K562 (cell line): Measurements from ENCODE around the gene MGRN1. TPM values are rescaled to one million over a fixed set of nuclear protein-coding genes. Genes with fewer than 3 reads are reported as not detected.
A peak's percentile ranks its signal among the peaks of the same experiment; 100 is the strongest.

Source experiments
- ATAC-seq: fragments of 200-7000 bp; cut with Tn5 transposase; 3 replicates; pipeline ENCODE4 v1.9.1; 2020; ENCODE audit warnings: moderate library complexity
- BruUV-seq: library from RNA; stranded (reverse); fragments of 400-500 nt; replicated peaks from 2 replicates; lab custom pipeline; 2021; lab: Mats Ljungman, UMichigan
- CTCF ChIA-PET: fragments of 300-600 bp; formaldehyde crosslinking; extraction: SDS; loops from one replicate; lab custom pipeline; 2021; ENCODE audit warnings: low intra/inter-chr PET ratio; lab: Yijun Ruan, JAX
- POLR2A ChIA-PET: fragments of 300-600, 350-650 bp; sonication (Branson Sonifier 250); formaldehyde crosslinking; extraction: SDS; loops from one replicate; lab custom pipeline; 2021; ENCODE audit warnings: antibody characterized with exemption, inconsistent platforms; lab: Yijun Ruan, JAX
- DNase-seq, 4 experiments: peaks; one replicate each; pipeline versions ENCODE4 v3.0.0 to v3.0.0-alpha.2; 2011 to 2018; ENCODE audit warnings: low spot score in 3 of 4, mixed read lengths in 3 of 4; ENCODE audit errors: extremely low read depth in 1 of 4
- FAIRE-seq: peaks from 2 replicates; lab custom pipeline; 2011; peaks lifted over from hg19 to GRCh38; lab: Jason Lieb, UNC
- H2AFZ ChIP-seq: 2 replicates; pipeline ENCODE4 v1.6.0; 2011; ENCODE audit warnings: low read depth, low read length, control low read depth, inconsistent platforms
- H3K27ac ChIP-seq: fragments of 200-600 bp; 3 replicates; pipeline ENCODE4 v1.8.0; 2011; ENCODE audit warnings: low read depth, mild to moderate bottlenecking, control low read depth, inconsistent platforms, low read length, moderate library complexity, mixed read lengths; ENCODE audit errors: extremely low read depth
- H3K27me3 ChIP-seq, 2 experiments: fragments of 300-600 bp in 1 of 2; 2 replicates in 1 of 2; 3 replicates in 1 of 2; pipeline versions ENCODE4 v1.6.0 to v1.8.0; 2011; ENCODE audit warnings: inconsistent platforms in 2 of 2, low read length in 2 of 2, mild to moderate bottlenecking in 1 of 2, mixed read lengths in 1 of 2, moderate library complexity in 1 of 2; ENCODE audit not compliant: control insufficient read depth in 2 of 2, insufficient read depth in 2 of 2
- H3K36me3 ChIP-seq: fragments of 300-600 bp; 3 replicates; pipeline ENCODE4 v1.8.0; 2011; ENCODE audit warnings: mild to moderate bottlenecking, low read length, inconsistent platforms; ENCODE audit not compliant: control insufficient read depth, insufficient read depth
- H3K4me1 ChIP-seq, 2 experiments: fragments of 200-600 bp in 1 of 2; replicated peaks in 1 of 2; 2 replicates in 1 of 2; 3 replicates in 1 of 2; pipeline versions ENCODE4 v1.5.1 to v1.8.0; 2011; ENCODE audit warnings: inconsistent platforms in 2 of 2, low read length in 2 of 2, mild to moderate bottlenecking in 1 of 2, mixed read lengths in 1 of 2, moderate library complexity in 1 of 2; ENCODE audit not compliant: control insufficient read depth in 2 of 2, insufficient read depth in 2 of 2
- H3K4me2 ChIP-seq: 2 replicates; pipeline ENCODE4 v1.6.1; 2011; ENCODE audit warnings: low read length, control low read depth, inconsistent platforms, mixed read lengths; ENCODE audit not compliant: insufficient read depth
- H3K4me3 ChIP-seq: fragments of 200-600 bp; sonication (generic), shearing (Covaris generic); 2 replicates; pipeline ENCODE4 v1.5.1; 2016; ENCODE audit warnings: control low read depth, inconsistent platforms
- H3K79me2 ChIP-seq: fragments of 200-600 bp; 3 replicates; pipeline ENCODE4 v1.8.0; 2011; ENCODE audit warnings: low read length, inconsistent platforms; ENCODE audit not compliant: control insufficient read depth, insufficient read depth
- H3K9ac ChIP-seq, 2 experiments: 2 replicates each; pipeline versions ENCODE4 v1.6.0 to v1.6.1; 2011; ENCODE audit warnings: low read depth in 2 of 2, low read length in 2 of 2, control low read depth in 1 of 2, inconsistent platforms in 1 of 2, mild to moderate bottlenecking in 1 of 2, mixed read lengths in 1 of 2; ENCODE audit not compliant: insufficient read depth in 1 of 2
- H3K9me1 ChIP-seq: one replicate; pipeline ENCODE4 v1.6.0; 2011; ENCODE audit warnings: inconsistent platforms, mild to moderate bottlenecking, low read length, moderate library complexity; ENCODE audit not compliant: control insufficient read depth, insufficient read depth
- H3K9me3 ChIP-seq: replicated peaks from 2 replicates; pipeline ENCODE4 v1.5.1; 2011; ENCODE audit warnings: low read depth, low read length, inconsistent platforms; ENCODE audit not compliant: control insufficient read depth, insufficient read depth
- H4K20me1 ChIP-seq: replicated peaks from 2 replicates; pipeline ENCODE4 v1.6.1; 2011; ENCODE audit warnings: low read length, inconsistent platforms, mixed read lengths; ENCODE audit not compliant: control insufficient read depth, insufficient read depth
- ARID2 ChIP-seq: fragments of 450-650 bp; IDR thresholded peaks from 2 replicates; pipeline ENCODE4 v1.6.1; 2017; ENCODE audit warnings: antibody characterized with exemption, mild to moderate bottlenecking
- BCOR ChIP-seq: fragments of 450-650 bp; IDR thresholded peaks from 2 replicates; pipeline ENCODE4 v1.6.1; 2016
- RBM22 ChIP-seq: fragments of 200-400 bp; formaldehyde crosslinking; IDR thresholded peaks from 2 replicates; pipeline ENCODE4 v1.6.1; 2018; ENCODE audit warnings: low read length, low read depth; ENCODE audit not compliant: poor library complexity, severe bottlenecking
- SAP30 ChIP-seq: fragments of 200-600 bp; sonication (generic); IDR thresholded peaks from 2 replicates; pipeline ENCODE4 v1.6.1; 2012; ENCODE audit warnings: borderline replicate concordance, low read depth, mild to moderate bottlenecking, moderate library complexity, low read length, control low read depth, inconsistent platforms; ENCODE audit not compliant: insufficient read depth, poor library complexity, severe bottlenecking
- SMAD3 ChIP-seq: fragments of 450-650 bp; formaldehyde crosslinking; conservative IDR thresholded peaks from 2 replicates; pipeline ENCODE4 v1.4.0; 2020; ENCODE audit warnings: mild to moderate bottlenecking
- SMARCA5 ChIP-seq: fragments of 450-650 bp; IDR thresholded peaks from 2 replicates; pipeline ENCODE4 v1.6.1; 2016
- SRF ChIP-seq, 2 experiments: fragments of 250-450, 450-650 bp in 1 of 2; sonication (Bioruptor Pico) in 1 of 2; sonication (generic) in 1 of 2; formaldehyde crosslinking; IDR thresholded peaks; 2 replicates each; pipeline versions ENCODE4 v1.5.0 to v1.5.1; 2020 to 2022; ENCODE audit warnings: mild to moderate bottlenecking in 1 of 2, missing genetic modification reagents in 1 of 2
- SRSF1 ChIP-seq: fragments of 200-400 bp; formaldehyde crosslinking; IDR thresholded peaks from 2 replicates; pipeline ENCODE4 v1.6.1; 2017; ENCODE audit warnings: mild to moderate bottlenecking, low read depth, low read length, moderate library complexity
- USF1 ChIP-seq: sonication (generic); formaldehyde crosslinking; IDR thresholded peaks from 2 replicates; pipeline ENCODE4 v1.9.0; 2022; ENCODE audit warnings: mild to moderate bottlenecking, missing genetic modification reagents
- USF2 ChIP-seq: sonication (generic); formaldehyde crosslinking; IDR thresholded peaks from 2 replicates; pipeline ENCODE4 v1.5.0; 2020; ENCODE audit warnings: missing genetic modification reagents
- ZNF124 ChIP-seq: sonication (generic); formaldehyde crosslinking; IDR thresholded peaks from 2 replicates; pipeline ENCODE4 v1.8.1; 2022; ENCODE audit warnings: missing genetic modification reagents
- ZNF57 ChIP-seq: fragments of 450-650 bp; formaldehyde crosslinking; IDR thresholded peaks from 2 replicates; pipeline ENCODE4 v1.4.0; 2020; ENCODE audit warnings: mild to moderate bottlenecking, moderate library complexity
- WGBS: fragments of 100-300 bp; shearing (Covaris generic); methylation state at CpG from one replicate; pipeline ENCODE4 v1.1.6; 2016; ENCODE audit warnings: low coverage, mixed read lengths; ENCODE audit not compliant: insufficient coverage; ENCODE audit errors: missing lambda C conversion rate; 5-methylcytosine and 5-hydroxymethylcytosine counted together
- in situ Hi-C: fragments of 300-500 bp; cut with MboI; formaldehyde crosslinking; loops from 4 replicates; pipeline ENCODE4 v1.15.0; 2018; ENCODE audit warnings: inconsistent platforms, mixed read lengths
- intact Hi-C: fragments of 100-400 bp; cut with micrococcal nuclease; formaldehyde crosslinking; loops from 2 replicates; pipeline ENCODE4 v1.14.2; 2022
- polyA plus RNA-seq, 8 experiments: library from polyadenylated mRNA; depleted of rRNA in 4 of 8; stranded (reverse) in 5 of 8; unstranded in 3 of 8; fragments of >200 nt; fragmentation: Nextera tagmentation in 2 of 8; fragmentation: Illumina TruSeq in 1 of 8; extraction: Ambion mirVana in 2 of 8; extraction: Trizol in 1 of 8; gene quantifications; 2 replicates each; pipeline versions ENCODE4 v1.2.1 to v1.2.3, GENCODE V29; 2011 to 2014; ENCODE audit warnings: inconsistent platforms in 1 of 8, missing spikeins in 1 of 8
- total RNA-seq, 7 experiments: library from RNA; depleted of rRNA in 6 of 7; stranded (reverse); fragments of >200 nt in 6 of 7; fragmentation: Illumina TruSeq in 2 of 7; extraction: Trizol in 2 of 7; gene quantifications; 2 replicates each; pipeline versions ENCODE4 v1.2.1 to v1.2.3, GENCODE V29; 2011 to 2021; ENCODE audit warnings: low replicate concordance in 1 of 7
- TF ChIP-seq, protein P1 (sequence below): fragments of 450-650 bp; formaldehyde crosslinking; IDR thresholded peaks from 2 replicates; pipeline ENCODE4 v1.4.0; 2020; ENCODE audit warnings: mild to moderate bottlenecking

Gene MGRN1
- total and polyA plus RNA-seq, 9 of the 15 experiments (the other 6 are each of a cell fraction or from before 2014, with no cell fraction given), result 0.15 to 37.9 (median 6.0) TPM

DNA sequence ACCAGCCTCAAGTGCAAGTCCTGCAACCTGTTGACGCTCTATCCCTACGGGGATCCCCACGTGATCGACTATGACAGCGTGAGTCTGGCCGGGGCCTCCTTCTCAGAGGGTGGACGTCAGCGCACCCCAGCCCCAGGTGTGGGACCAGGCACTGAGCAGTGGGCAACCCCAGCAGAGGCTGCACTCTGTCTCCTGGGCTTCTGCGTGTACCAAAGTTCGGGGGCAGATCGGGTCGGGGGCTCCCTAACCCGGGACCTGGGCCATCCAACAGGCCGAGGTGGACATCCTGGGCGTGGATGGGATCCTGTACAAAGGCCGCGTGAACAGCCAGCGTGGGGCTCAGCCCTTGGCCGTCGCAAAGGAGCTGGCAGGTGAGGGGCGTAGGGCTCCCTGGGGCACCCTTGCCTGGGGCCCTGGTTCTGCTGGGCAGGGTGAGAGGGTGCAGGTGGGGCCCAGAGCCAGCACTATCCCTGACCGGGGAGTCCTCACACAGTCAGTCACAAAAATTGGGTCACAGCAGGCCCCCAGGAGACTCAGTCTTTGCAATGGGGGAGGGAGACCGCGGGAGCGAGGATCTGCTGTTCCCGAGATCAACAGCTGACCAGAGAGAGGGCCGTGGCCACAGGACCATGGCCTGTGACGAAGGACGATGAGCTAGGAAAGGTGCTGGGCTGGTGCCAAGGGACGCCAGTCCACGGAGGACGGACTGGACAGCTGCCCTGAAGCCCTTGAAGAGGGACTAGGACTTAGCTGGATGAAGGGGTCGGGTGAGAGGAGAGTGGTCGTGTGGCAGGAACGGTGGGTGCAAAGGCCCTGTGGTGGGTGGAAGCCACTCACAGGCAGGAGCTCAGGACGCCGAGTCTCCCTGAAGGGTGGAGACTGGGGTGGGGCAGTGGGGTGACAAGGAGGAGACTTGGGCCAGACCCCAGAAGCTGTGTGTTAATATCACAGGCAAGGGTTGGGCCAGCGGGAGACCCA, 29.9 kb upstream of the MGRN1 start:
- BruUV-seq, result no TSS peak
- DNase-seq (peak in 1 of 4 experiments; percentile 15), FAIRE-seq (no peak), ATAC-seq (no peak)
- no peak overlapping the region for H3K27ac ChIP-seq
- H2AFZ ChIP-seq, result no peak overlapping the region
- no peaks in the 10 kb centered on the region for H3K9me3 ChIP-seq
- ChIA-PET CTCF (no interaction called here), POLR2A (interaction anchor here (0.8 to 1.7 kb wide), 3 partner anchors 12 to 247 kb away, joined by 4 to 8 read pairs (median 6); no protein-coding TSS in a partner anchor)
- intact Hi-C loops (no loop called here), in situ Hi-C loops (no loop called here)
- no peaks in the 10 kb centered on the region for H3K9me1 ChIP-seq
- peaks cover 0 to 26% of the 10 kb centered on the region in 2 experiments; a peak in 2 of 5 replicates for H3K4me1 ChIP-seq
- H3K79me2 ChIP-seq, result no peaks in the 10 kb centered on the region
- peaks cover 5% of the 10 kb centered on the region; the same call in 1 of the 2 replicates for H4K20me1 ChIP-seq
- TF ChIP-seq RBM22, result no peak
- no peak for TF ChIP-seq ARID2
- TF ChIP-seq SRSF1, result no peak
- TF ChIP-seq SMAD3, result no peak
- peak; percentile 26 for TF ChIP-seq USF2
- no peak for TF ChIP-seq ZNF57
- TF ChIP-seq, protein P1, sequence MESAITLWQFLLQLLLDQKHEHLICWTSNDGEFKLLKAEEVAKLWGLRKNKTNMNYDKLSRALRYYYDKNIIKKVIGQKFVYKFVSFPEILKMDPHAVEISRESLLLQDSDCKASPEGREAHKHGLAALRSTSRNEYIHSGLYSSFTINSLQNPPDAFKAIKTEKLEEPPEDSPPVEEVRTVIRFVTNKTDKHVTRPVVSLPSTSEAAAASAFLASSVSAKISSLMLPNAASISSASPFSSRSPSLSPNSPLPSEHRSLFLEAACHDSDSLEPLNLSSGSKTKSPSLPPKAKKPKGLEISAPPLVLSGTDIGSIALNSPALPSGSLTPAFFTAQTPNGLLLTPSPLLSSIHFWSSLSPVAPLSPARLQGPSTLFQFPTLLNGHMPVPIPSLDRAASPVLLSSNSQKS (CRISPR knock-in tag), result no peak
- TF ChIP-seq SAP30, result no peak
- peak; percentile 52; the same call in 1 of the 2 replicates for TF ChIP-seq BCOR
- TF ChIP-seq SRF (CRISPR knock-in tag; IDR thresholded peaks at IDR 0.05), result no peak
- peak; percentile 47; the same call in 1 of the 2 replicates for TF ChIP-seq SMARCA5
- TF ChIP-seq USF1 (CRISPR knock-in tag), result peak; percentile 67; the same call in 1 of the 2 replicates
- TF ChIP-seq ZNF124 (CRISPR knock-in tag), result no peak
- peaks cover 71 to 86% of the 10 kb centered on the region in 2 experiments for H3K27me3 ChIP-seq
- no peaks in the 10 kb centered on the region for H3K36me3 ChIP-seq
- H3K4me2 ChIP-seq, result no peak overlapping the region
- no peak overlapping the region for H3K4me3 ChIP-seq
- peak overlapping the region in 1 of 2 experiments; percentile 74; a peak in 2 of 4 replicates for H3K9ac ChIP-seq
- 16% methylated on average over 31 of the region's 38 CpGs for WGBS
